RWPE2 (cell line): ENCODE measurements around the gene CACNA1H.
A peak's percentile ranks its signal among the peaks of the same experiment; 100 is the strongest.
"Not testable (repeated sequence)": the region's sequence is repeated elsewhere in the genome, so short reads cannot be mapped to it uniquely, and the experiment has no call there.

Experiments used
- ATAC-seq: fragments of 200-7000 bp; cut with Tn5 transposase; 3 replicates; pipeline ENCODE4 v1.9.1; 2021; ENCODE audit warnings: low read depth
- DNase-seq: peaks from one replicate; pipeline ENCODE4 v3.0.0-alpha.2; 2020; ENCODE audit warnings: low spot score
- H3K27ac ChIP-seq: fragments of 450-650 bp; 2 replicates; pipeline ENCODE4 v1.5.1; 2017; ENCODE audit warnings: mild to moderate bottlenecking; ENCODE audit not compliant: poor library complexity, severe bottlenecking
- H3K27me3 ChIP-seq: fragments of 250-450 bp; sonication (Bioruptor Pico); 2 replicates; pipeline ENCODE4 v1.5.1; 2021; ENCODE audit warnings: mild to moderate bottlenecking, moderate library complexity; ENCODE audit not compliant: insufficient read depth, poor library complexity, severe bottlenecking
- H3K36me3 ChIP-seq: fragments of 250-450 bp; sonication (Bioruptor Pico); 2 replicates; pipeline ENCODE4 v1.5.1; 2020; ENCODE audit warnings: low read depth, mild to moderate bottlenecking, moderate library complexity
- H3K4me1 ChIP-seq: fragments of 250-450 bp; sonication (Bioruptor Pico); 2 replicates; pipeline ENCODE4 v1.5.1; 2021; ENCODE audit warnings: mild to moderate bottlenecking, moderate library complexity; ENCODE audit not compliant: insufficient read depth, poor library complexity, severe bottlenecking
- H3K4me3 ChIP-seq: fragments of 250-450 bp; sonication (Bioruptor Pico); 2 replicates; pipeline ENCODE4 v1.5.1; 2021; ENCODE audit warnings: mild to moderate bottlenecking, moderate library complexity; ENCODE audit not compliant: severe bottlenecking
- H3K9me3 ChIP-seq: fragments of 250-450 bp; sonication (Bioruptor Pico); 2 replicates; pipeline ENCODE4 v1.5.1; 2021; ENCODE audit warnings: mild to moderate bottlenecking, moderate library complexity; ENCODE audit not compliant: severe bottlenecking
- TF ChIP-seq, protein P1 (sequence below): fragments of 450-650 bp; IDR thresholded peaks from one replicate; pipeline ENCODE4 v1.5.1; 2017; ENCODE audit warnings: mild to moderate bottlenecking, moderate library complexity; ENCODE audit not compliant: poor library complexity, severe bottlenecking

The CACNA1H gene

DNA sequence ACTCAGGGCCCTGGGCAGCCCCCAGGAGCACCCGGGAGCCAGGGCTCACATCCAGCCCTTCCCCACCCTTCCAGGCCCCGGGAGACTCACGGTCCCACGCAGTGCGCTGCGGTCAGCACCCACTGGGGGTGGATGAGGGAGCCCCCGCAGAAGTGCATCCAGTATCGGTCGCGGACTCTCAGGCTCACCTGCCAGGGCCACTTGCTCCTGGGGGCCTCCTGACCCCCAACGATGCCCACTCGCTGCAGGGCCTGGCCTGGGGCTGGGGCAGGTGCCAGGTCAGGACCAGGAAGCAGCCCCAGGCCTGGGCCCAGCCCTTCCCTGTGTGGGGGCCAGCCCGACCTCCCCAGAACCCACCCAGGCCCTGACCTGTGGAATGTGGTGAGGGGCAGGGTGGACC lies 76.6 kb downstream of the CACNA1H start:
- peak; percentile 31 for DNase-seq
- not testable (repeated sequence) for H3K9me3 ChIP-seq, ATAC-seq, H3K27ac ChIP-seq, H3K4me1 ChIP-seq, H3K27me3 ChIP-seq, H3K4me3 ChIP-seq, H3K36me3 ChIP-seq

DNA sequence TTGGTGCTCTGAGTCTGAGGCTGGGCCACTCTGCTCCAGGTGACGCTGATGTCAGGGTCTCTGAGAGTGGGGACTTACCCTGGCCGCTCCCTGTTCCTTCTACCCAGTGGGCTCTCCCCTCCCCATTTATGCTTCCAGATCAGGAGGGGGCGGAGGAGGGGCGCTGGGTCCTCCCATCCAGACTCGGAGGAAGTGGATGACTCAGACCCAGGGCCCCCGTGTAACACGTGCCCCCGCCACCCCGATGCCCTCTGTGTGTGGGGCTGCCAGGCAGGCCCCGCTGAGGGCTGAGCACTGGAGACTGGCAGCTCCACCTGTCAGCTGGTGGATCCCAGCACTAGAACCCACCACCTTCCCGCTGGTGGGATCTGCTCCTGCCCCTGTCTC lies 77.2 kb downstream of the CACNA1H start, which contains the start of gene TPSB2:
TSS of gene TPSB2 (minus strand) at position 101 of the 387 bp plus-strand sequence. CDS start 233 bp downstream, outside the sequence.
- H3K36me3 ChIP-seq, H3K27me3 ChIP-seq, ATAC-seq, H3K27ac ChIP-seq, DNase-seq, H3K4me1 ChIP-seq, H3K9me3 ChIP-seq, H3K4me3 ChIP-seq: not testable (repeated sequence)

DNA sequence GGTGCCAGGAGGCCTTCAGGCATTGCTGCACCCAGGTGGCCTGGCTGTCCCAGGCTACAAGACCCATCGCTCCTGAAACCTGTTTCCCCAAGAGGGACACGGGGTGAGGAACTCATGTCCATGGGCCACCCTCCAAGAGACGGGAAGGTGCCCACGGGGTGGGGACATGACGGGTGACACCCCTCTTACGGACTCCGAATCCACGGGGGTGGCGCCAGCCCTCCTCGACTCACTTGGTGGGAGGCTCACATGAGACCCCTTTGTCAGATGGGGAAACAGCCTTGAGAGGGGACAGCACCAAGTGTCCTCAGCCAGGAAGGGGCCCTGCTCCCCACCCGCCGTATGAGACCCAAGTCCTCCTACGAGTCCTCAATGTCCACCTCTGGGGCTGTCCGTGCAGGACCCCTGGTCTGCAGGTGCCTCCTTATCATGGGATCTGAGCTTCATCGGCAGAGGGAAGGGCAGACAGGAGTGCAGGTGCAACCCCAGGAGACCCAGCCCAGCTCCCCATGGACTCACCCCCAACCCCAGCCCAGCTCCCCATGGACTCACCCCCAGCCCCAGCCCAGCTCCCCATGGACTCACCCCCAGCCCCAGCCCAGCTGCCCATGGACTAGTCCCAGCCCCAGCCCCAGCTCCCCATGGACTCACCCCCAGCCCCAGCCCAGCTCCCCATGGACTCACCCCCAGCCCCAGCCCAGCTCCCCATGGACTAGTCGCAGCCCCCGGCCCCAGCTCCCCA lies 77.7 kb downstream of the CACNA1H start:
- peak; percentile 50 for DNase-seq
- not testable (repeated sequence) for H3K9me3 ChIP-seq, ATAC-seq

DNA sequence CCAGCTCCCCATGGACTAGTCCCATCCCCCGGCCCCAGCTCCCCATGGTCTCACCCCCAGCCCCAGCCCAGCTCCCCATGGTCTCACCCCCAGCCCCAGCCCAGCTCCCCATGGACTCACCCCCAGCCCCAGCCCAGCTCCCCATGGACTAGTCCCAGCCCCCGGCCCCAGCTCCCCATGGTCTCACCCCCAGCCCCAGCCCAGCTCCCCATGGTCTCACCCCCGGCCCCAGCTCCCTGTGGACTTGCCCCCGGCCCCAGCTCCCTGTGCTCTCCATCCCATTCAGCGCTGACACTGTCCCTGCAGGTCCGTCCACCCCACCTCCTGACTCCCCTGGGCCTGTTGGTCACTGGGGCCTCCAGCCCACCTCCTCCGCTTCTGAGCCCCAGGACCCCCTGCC lies 78.4 kb downstream of the CACNA1H start:
- not testable (repeated sequence) for H3K27ac ChIP-seq, H3K36me3 ChIP-seq, ATAC-seq, H3K9me3 ChIP-seq, H3K27me3 ChIP-seq, H3K4me1 ChIP-seq, H3K4me3 ChIP-seq
- DNase-seq, result peak; percentile 66

More for the DNA sequence above, 77.7 kb downstream of the CACNA1H start:
- H3K27ac ChIP-seq, H3K4me3 ChIP-seq, H3K4me1 ChIP-seq, H3K27me3 ChIP-seq, H3K36me3 ChIP-seq: not testable (repeated sequence)

DNA sequence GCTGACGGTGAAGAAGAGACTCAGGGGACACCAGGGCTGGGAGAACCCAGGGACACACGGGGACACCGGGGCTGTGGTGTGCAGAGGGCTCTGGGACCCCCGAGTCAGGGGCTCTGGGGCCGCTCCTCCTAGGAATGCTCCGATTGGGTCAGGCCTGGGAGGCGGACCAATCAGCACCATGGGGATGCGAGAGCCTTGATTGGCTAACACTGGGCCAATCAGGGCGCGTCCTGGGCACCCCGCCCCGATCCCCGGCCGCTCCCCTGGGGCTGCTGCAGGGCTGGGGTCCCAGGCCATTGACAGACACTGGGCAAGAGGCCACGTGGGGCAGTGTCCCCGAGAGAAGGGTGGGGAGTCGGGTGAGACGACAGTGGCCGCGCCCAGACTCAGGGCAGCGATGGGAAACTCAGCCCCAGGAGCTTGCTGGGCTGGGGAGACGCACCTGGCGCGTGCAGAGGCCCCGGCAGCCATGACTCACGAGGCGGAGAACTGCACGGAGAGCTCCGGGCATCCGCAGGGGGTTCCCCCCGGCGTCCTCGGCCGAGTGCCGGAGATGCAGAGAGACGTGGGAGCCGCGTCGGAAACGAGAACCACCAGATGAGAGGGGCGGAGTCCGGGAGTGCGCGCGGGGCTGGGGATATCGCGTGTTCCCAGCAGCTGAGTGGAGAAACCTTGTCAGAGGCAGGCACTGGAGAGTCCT lies 79.3 kb downstream of the CACNA1H start:
- H3K4me1 ChIP-seq, H3K36me3 ChIP-seq, H3K27ac ChIP-seq, H3K4me3 ChIP-seq, DNase-seq, H3K9me3 ChIP-seq, H3K27me3 ChIP-seq: not testable (repeated sequence)
- ATAC-seq, result peak; percentile 57

DNA sequence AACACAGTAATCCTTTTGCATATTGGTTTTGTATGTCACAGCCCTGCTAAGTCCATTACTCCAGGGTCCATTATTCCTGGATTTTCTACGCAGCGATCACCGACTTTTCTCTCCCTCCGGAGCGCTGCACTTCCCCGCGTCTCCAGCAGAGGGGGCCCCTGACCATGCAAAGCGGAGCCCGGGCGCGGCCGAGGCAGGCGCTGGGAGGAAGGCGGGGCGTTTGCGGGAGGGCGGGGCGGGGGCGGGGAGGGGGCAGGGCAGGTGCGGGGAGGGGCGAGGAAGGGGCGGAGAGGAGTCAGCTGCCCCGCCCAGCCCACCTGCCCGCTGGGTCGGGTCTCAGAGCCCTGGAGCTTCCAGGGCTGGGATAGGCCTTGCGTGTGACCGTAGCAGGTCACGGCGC lies 83.8 kb downstream of the CACNA1H start:
- H3K9me3 ChIP-seq, H3K27me3 ChIP-seq, H3K4me1 ChIP-seq, H3K27ac ChIP-seq, H3K4me3 ChIP-seq, H3K36me3 ChIP-seq, DNase-seq: not testable (repeated sequence)
- ATAC-seq, result peak; percentile 27; the same call in 2 of the 3 replicates

DNA sequence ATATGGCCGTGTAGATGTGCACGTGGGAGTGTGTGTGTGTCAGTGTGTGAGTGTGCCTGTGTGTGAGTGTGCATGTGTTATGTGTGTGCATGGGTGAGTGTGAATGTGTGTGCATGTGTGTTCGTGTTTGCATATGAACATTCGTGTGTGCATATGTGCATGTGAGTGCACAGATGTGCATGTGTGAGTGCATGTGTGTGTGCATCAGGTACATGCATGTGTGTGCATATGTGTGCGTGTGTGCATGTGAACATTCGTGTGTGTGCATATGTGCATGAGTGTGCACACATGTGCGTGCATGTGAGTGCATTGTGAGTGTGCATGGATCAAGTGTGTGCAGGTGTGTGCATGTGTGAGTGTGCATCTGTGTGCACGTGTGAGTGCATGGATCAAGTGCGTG lies 85.1 kb downstream of the CACNA1H start:
- ATAC-seq, result no peak
- no peaks in the 10 kb centered on the region for H3K4me1 ChIP-seq
- no peaks in the 10 kb centered on the region for H3K9me3 ChIP-seq
- DNase-seq, result peak; percentile 11
- H3K27me3 ChIP-seq, result no peaks in the 10 kb centered on the region
- H3K27ac ChIP-seq, result no peak overlapping the region
- no peaks in the 10 kb centered on the region for H3K36me3 ChIP-seq
- no peak overlapping the region for H3K4me3 ChIP-seq
- TF ChIP-seq, protein P1, sequence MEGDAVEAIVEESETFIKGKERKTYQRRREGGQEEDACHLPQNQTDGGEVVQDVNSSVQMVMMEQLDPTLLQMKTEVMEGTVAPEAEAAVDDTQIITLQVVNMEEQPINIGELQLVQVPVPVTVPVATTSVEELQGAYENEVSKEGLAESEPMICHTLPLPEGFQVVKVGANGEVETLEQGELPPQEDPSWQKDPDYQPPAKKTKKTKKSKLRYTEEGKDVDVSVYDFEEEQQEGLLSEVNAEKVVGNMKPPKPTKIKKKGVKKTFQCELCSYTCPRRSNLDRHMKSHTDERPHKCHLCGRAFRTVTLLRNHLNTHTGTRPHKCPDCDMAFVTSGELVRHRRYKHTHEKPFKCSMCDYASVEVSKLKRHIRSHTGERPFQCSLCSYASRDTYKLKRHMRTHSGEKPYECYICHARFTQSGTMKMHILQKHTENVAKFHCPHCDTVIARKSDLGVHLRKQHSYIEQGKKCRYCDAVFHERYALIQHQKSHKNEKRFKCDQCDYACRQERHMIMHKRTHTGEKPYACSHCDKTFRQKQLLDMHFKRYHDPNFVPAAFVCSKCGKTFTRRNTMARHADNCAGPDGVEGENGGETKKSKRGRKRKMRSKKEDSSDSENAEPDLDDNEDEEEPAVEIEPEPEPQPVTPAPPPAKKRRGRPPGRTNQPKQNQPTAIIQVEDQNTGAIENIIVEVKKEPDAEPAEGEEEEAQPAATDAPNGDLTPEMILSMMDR, result no peak

DNA sequence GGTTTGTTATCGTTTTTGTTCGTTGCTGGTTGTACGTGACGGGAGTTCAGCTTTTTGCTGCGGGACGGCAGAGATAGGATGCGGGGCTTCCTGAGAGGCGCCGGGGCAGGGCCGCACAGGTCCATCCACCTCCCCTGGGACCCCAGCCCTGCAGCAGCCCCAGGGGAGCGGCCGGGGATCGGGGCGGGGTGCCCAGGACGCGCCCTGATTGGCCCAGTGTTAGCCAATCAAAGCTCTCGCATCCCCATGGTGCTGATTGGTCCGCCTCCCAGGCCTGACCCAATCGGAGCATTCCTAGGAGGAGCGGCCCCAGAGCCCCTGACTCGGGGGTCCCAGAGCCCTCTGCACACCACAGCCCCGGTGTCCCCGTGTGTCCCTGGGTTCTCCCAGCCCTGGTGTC lies 86.0 kb downstream of the CACNA1H start:
- H3K36me3 ChIP-seq, H3K4me1 ChIP-seq, ATAC-seq, H3K27ac ChIP-seq, H3K9me3 ChIP-seq, H3K4me3 ChIP-seq, H3K27me3 ChIP-seq: not testable (repeated sequence)
- DNase-seq, result peak; percentile 9

DNA sequence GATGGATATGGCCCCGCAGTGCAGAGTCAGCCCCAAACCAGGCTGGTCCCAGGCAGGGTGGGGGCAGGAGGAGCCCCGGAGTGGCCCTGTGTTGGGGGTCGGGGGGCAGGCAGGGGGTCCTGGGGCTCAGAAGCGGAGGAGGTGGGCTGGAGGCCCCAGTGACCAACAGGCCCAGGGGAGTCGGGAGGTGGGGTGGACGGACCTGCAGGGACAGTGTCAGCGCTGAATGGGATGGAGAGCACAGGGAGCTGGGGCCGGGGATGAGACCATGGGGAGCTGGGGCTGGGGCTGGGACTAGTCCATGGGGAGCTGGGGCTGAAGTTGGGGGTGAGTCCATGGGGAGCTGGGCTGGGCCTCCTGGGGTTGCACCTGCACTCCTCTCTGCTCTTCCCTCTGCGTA lies 86.7 kb downstream of the CACNA1H start:
- H3K4me3 ChIP-seq, H3K27ac ChIP-seq, H3K36me3 ChIP-seq, H3K4me1 ChIP-seq, ATAC-seq, H3K9me3 ChIP-seq, H3K27me3 ChIP-seq: not testable (repeated sequence)
- peak; percentile 62 for DNase-seq

DNA sequence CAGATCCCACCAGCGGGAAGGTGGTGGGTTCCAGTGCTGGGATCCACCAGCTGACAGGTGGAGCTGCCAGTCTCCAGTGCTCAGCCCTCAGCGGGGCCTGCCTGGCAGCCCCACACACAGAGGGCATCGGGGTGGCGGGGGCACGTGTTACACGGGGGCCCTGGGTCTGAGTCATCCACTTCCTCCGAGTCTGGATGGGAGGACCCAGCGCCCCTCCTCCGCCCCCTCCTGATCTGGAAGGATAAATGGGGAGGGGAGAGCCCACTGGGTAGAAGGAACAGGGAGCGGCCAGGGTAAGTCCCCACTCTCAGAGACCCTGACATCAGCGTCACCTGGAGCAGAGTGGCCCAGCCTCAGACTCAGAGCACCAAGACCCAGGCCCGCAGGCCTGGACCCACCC lies 87.5 kb downstream of the CACNA1H start, which contains the start of gene TPSAB1:
TSS of gene TPSAB1 (plus strand) at position 270 of the 400 bp plus-strand sequence. CDS start 234 bp downstream, outside the sequence.
- H3K4me3 ChIP-seq, result not testable (repeated sequence)

More for the DNA sequence above, 87.5 kb downstream of the CACNA1H start, which contains the start of gene TPSAB1:
- H3K4me1 ChIP-seq, H3K36me3 ChIP-seq, H3K27ac ChIP-seq, H3K9me3 ChIP-seq, ATAC-seq, H3K27me3 ChIP-seq: not testable (repeated sequence)
- DNase-seq, result peak; percentile 23
